IMR-90 (cell line): ENCODE data around the gene FADD.

ENCODE experiments used
- ELK1 ChIP-seq: fragments of 150-350 bp; IDR thresholded peaks from 2 replicates; pipeline ENCODE4 v1.6.1; 2016; ENCODE audit warnings: low read depth, mild to moderate bottlenecking, low read length, moderate library complexity, borderline replicate concordance
- MAFK ChIP-seq: IDR thresholded peaks from 2 replicates; pipeline ENCODE4 v1.6.1; 2012; ENCODE audit warnings: low read depth, low read length, improper control_type of control experiment
- MAZ ChIP-seq: IDR thresholded peaks from 2 replicates; pipeline ENCODE4 v1.6.1; 2012; ENCODE audit warnings: low read depth, mild to moderate bottlenecking, low read length, improper control_type of control experiment, moderate library complexity, borderline replicate concordance
- MXI1 ChIP-seq: IDR thresholded peaks from 2 replicates; pipeline ENCODE4 v1.6.1; 2012; ENCODE audit warnings: low read depth, mild to moderate bottlenecking, low read length, moderate library complexity, borderline replicate concordance
- POLR2A ChIP-seq: IDR thresholded peaks from 2 replicates; pipeline ENCODE4 v1.6.1; 2012; ENCODE audit warnings: mild to moderate bottlenecking, low read depth, low read length
- RAD21 ChIP-seq: IDR thresholded peaks from 2 replicates; pipeline ENCODE4 v1.6.1; 2012; ENCODE audit warnings: low read length, improper control_type of control experiment
- RFX5 ChIP-seq: IDR thresholded peaks from 2 replicates; pipeline ENCODE4 v1.8.0; 2012; ENCODE audit warnings: low read depth, mild to moderate bottlenecking, low read length, moderate library complexity
- USF2 ChIP-seq: fragments of 150-350 bp; IDR thresholded peaks from 2 replicates; pipeline ENCODE4 v1.6.1; 2017; ENCODE audit warnings: mild to moderate bottlenecking, antibody characterized with exemption, low read length, low read depth
- TF ChIP-seq, protein P1 (sequence below): conservative IDR thresholded peaks from 2 replicates; pipeline ENCODE4 v1.5.1; 2012; ENCODE audit warnings: mild to moderate bottlenecking, low read depth, low read length, improper control_type of control experiment

- TF ChIP-seq, protein P1, sequence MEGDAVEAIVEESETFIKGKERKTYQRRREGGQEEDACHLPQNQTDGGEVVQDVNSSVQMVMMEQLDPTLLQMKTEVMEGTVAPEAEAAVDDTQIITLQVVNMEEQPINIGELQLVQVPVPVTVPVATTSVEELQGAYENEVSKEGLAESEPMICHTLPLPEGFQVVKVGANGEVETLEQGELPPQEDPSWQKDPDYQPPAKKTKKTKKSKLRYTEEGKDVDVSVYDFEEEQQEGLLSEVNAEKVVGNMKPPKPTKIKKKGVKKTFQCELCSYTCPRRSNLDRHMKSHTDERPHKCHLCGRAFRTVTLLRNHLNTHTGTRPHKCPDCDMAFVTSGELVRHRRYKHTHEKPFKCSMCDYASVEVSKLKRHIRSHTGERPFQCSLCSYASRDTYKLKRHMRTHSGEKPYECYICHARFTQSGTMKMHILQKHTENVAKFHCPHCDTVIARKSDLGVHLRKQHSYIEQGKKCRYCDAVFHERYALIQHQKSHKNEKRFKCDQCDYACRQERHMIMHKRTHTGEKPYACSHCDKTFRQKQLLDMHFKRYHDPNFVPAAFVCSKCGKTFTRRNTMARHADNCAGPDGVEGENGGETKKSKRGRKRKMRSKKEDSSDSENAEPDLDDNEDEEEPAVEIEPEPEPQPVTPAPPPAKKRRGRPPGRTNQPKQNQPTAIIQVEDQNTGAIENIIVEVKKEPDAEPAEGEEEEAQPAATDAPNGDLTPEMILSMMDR: no peak
- no peak for TF ChIP-seq MXI1
- TF ChIP-seq ELK1: no peak
- TF ChIP-seq POLR2A: no peak
- no peak for TF ChIP-seq MAFK
- no peak for TF ChIP-seq RAD21
- no peak for TF ChIP-seq MAZ
- no peak for TF ChIP-seq USF2
- TF ChIP-seq RFX5: no peak
Measured at GRCh38 chr11:70247710-70248072, 44.6 kb downstream of the FADD start.
